ENCODE measurements around the gene C6orf141. TPM values are rescaled to one million over a fixed set of nuclear protein-coding genes. Genes with fewer than 3 reads are reported as not detected.

C6orf141 gene
- total RNA-seq, 5 donors from 2014 or later (not counting 1 experiment from before 2014, with no cell fraction given) = not detected

GRCh38 chr6:49515485-49516146 is 34.9 kb upstream of the C6orf141 start:
- no peaks in the 10 kb centered on the region for H3K27me3 ChIP-seq (replicated peaks in 1 of 2; ENCODE audit: control insufficient read depth in 2 of 2, extremely low read depth in 1 of 2, insufficient read depth in 2 of 2, low read length in 1 of 2)
- Mint-ChIP-seq H3K9me3 (no peaks in the 10 kb centered on the region), H3K27me3 (peaks cover 13% of the 10 kb centered on the region in 2 donors), H3K4me1 (no peaks in the 10 kb centered on the region), H3K36me3 (no peaks in the 10 kb centered on the region), H3K27ac (no peak overlapping the region), H3K4me3 (no peak overlapping the region)
- H3K36me3 ChIP-seq (ENCODE audit: control insufficient read depth in 2 of 2, extremely low read depth in 1 of 2, insufficient read depth in 1 of 2, low read length in 1 of 2) = no peaks in the 10 kb centered on the region
- WGBS (ENCODE audit: insufficient coverage) = 77% methylated on average over 3 of the region's 10 CpGs
- CTCF ChIA-PET = interaction anchor here in 1 of 2 donors (0.9 kb wide), 1 partner anchor 17 kb away, joined by 3 read pairs; no protein-coding TSS in a partner anchor
- POLR2A ChIA-PET = no interaction called here
- H3K4me3 ChIP-seq (ENCODE audit: control insufficient read depth in 1 of 2, extremely low read depth in 1 of 2, low read length in 1 of 2) = no peak overlapping the region
- H3K9me3 ChIP-seq = no peaks in the 10 kb centered on the region
- H3K27ac ChIP-seq (ENCODE audit: low read length) = no peak overlapping the region
- no peaks in the 10 kb centered on the region for H3K4me1 ChIP-seq (ENCODE audit: control insufficient read depth in 1 of 2, extremely low read depth in 1 of 2, insufficient read depth in 2 of 2, low read length in 2 of 2)
- ATAC-seq (replicated peaks in 1 of 4) = no peak
- DNase-seq = no peak

- DNase-seq (no peak), ATAC-seq (replicated peaks in 1 of 4) (no peak)
- Mint-ChIP-seq H3K27me3 (peaks cover 13% of the 10 kb centered on the region in 2 donors), H3K36me3 (no peaks in the 10 kb centered on the region), H3K4me3 (no peak overlapping the region), H3K9me3 (no peaks in the 10 kb centered on the region), H3K4me1 (no peaks in the 10 kb centered on the region), H3K27ac (no peak overlapping the region)
- ChIA-PET POLR2A (no interaction called here), CTCF (no interaction called here)
- Histone ChIP-seq H3K9me3 (no peaks in the 10 kb centered on the region), H3K4me3 (ENCODE audit: control insufficient read depth in 1 of 2, extremely low read depth in 1 of 2, low read length in 1 of 2) (no peak overlapping the region), H3K27me3 (replicated peaks in 1 of 2; ENCODE audit: control insufficient read depth in 2 of 2, extremely low read depth in 1 of 2, insufficient read depth in 2 of 2, low read length in 1 of 2) (no peaks in the 10 kb centered on the region), H3K27ac (ENCODE audit: low read length) (no peak overlapping the region), H3K4me1 (ENCODE audit: control insufficient read depth in 1 of 2, extremely low read depth in 1 of 2, insufficient read depth in 2 of 2, low read length in 2 of 2) (no peaks in the 10 kb centered on the region), H3K36me3 (ENCODE audit: control insufficient read depth in 2 of 2, extremely low read depth in 1 of 2, insufficient read depth in 1 of 2, low read length in 1 of 2) (no peaks in the 10 kb centered on the region)
- WGBS (ENCODE audit: insufficient coverage) = 72% methylated on average over 2 of the region's 4 CpGs
Measured at GRCh38 chr6:49516147-49516505, 34.3 kb upstream of the C6orf141 start.

- Histone ChIP-seq H3K27me3 (replicated peaks in 1 of 2; ENCODE audit: control insufficient read depth in 2 of 2, extremely low read depth in 1 of 2, insufficient read depth in 2 of 2, low read length in 1 of 2) (no peaks in the 10 kb centered on the region), H3K4me1 (ENCODE audit: control insufficient read depth in 1 of 2, extremely low read depth in 1 of 2, insufficient read depth in 2 of 2, low read length in 2 of 2) (no peaks in the 10 kb centered on the region), H3K4me3 (ENCODE audit: control insufficient read depth in 1 of 2, extremely low read depth in 1 of 2, low read length in 1 of 2) (no peak overlapping the region), H3K27ac (ENCODE audit: low read length) (no peak overlapping the region), H3K36me3 (ENCODE audit: control insufficient read depth in 2 of 2, extremely low read depth in 1 of 2, insufficient read depth in 1 of 2, low read length in 1 of 2) (no peaks in the 10 kb centered on the region), H3K9me3 (no peaks in the 10 kb centered on the region)
- POLR2A ChIA-PET = no interaction called here
- no peaks in the 10 kb centered on the region for H3K9me3 Mint-ChIP-seq
- ATAC-seq (replicated peaks in 1 of 4) = no peak
- no peak for DNase-seq
- 100% methylated on average over 1 of the region's 2 CpGs for WGBS (ENCODE audit: insufficient coverage)
- H3K27me3 Mint-ChIP-seq = peaks cover 11 to 13% of the 10 kb centered on the region in 2 donors
- no peaks in the 10 kb centered on the region for H3K36me3 Mint-ChIP-seq
- no peak overlapping the region for H3K27ac Mint-ChIP-seq
- CTCF ChIA-PET = interaction anchor here in 1 of 2 donors (0.5 to 1.6 kb wide), 2 partner anchors 16 to 107 kb away, joined by 3 to 4 read pairs; no protein-coding TSS in a partner anchor
- no peak overlapping the region for H3K4me3 Mint-ChIP-seq
- H3K4me1 Mint-ChIP-seq = no peaks in the 10 kb centered on the region
Measured at GRCh38 chr6:49517919-49518318, 32.5 kb upstream of the C6orf141 start.

- Histone ChIP-seq H3K27me3 (replicated peaks in 1 of 2; ENCODE audit: control insufficient read depth in 2 of 2, extremely low read depth in 1 of 2, insufficient read depth in 2 of 2, low read length in 1 of 2) (no peaks in the 10 kb centered on the region), H3K36me3 (ENCODE audit: control insufficient read depth in 2 of 2, extremely low read depth in 1 of 2, insufficient read depth in 1 of 2, low read length in 1 of 2) (no peaks in the 10 kb centered on the region), H3K9me3 (no peaks in the 10 kb centered on the region), H3K4me3 (ENCODE audit: control insufficient read depth in 1 of 2, extremely low read depth in 1 of 2, low read length in 1 of 2) (no peak overlapping the region), H3K4me1 (ENCODE audit: control insufficient read depth in 1 of 2, extremely low read depth in 1 of 2, insufficient read depth in 2 of 2, low read length in 2 of 2) (no peaks in the 10 kb centered on the region), H3K27ac (ENCODE audit: low read length) (no peak overlapping the region)
- Mint-ChIP-seq H3K4me1 (no peaks in the 10 kb centered on the region), H3K36me3 (no peaks in the 10 kb centered on the region), H3K4me3 (no peak overlapping the region), H3K27me3 (peaks cover 3 to 4% of the 10 kb centered on the region in 2 donors), H3K9me3 (no peaks in the 10 kb centered on the region), H3K27ac (no peak overlapping the region)
- DNase-seq (no peak), ATAC-seq (replicated peaks in 1 of 4) (no peak)
- ChIA-PET POLR2A (no interaction called here), CTCF (no interaction called here)
- WGBS (ENCODE audit: insufficient coverage) = no CpG with 5 or more reads among the region's 1 CpG
Measured at GRCh38 chr6:49519660-49520059, 30.8 kb upstream of the C6orf141 start.

GRCh38 chr6:49522710-49523593 is 27.5 kb upstream of the C6orf141 start:
- 66% methylated on average over 4 of the region's 7 CpGs for WGBS (ENCODE audit: insufficient coverage)
- CTCF ChIA-PET = no interaction called here
- no peak overlapping the region for H3K27ac Mint-ChIP-seq
- POLR2A ChIA-PET = no interaction called here
- Histone ChIP-seq H3K9me3 (no peaks in the 10 kb centered on the region), H3K4me3 (ENCODE audit: control insufficient read depth in 1 of 2, extremely low read depth in 1 of 2, low read length in 1 of 2) (no peak overlapping the region), H3K27ac (ENCODE audit: low read length) (no peak overlapping the region), H3K36me3 (ENCODE audit: control insufficient read depth in 2 of 2, extremely low read depth in 1 of 2, insufficient read depth in 1 of 2, low read length in 1 of 2) (no peaks in the 10 kb centered on the region), H3K27me3 (replicated peaks in 1 of 2; ENCODE audit: control insufficient read depth in 2 of 2, extremely low read depth in 1 of 2, insufficient read depth in 2 of 2, low read length in 1 of 2) (no peaks in the 10 kb centered on the region), H3K4me1 (ENCODE audit: control insufficient read depth in 1 of 2, extremely low read depth in 1 of 2, insufficient read depth in 2 of 2, low read length in 2 of 2) (no peaks in the 10 kb centered on the region)
- no peak for ATAC-seq (replicated peaks in 1 of 4)
- DNase-seq = no peak
- H3K4me1 Mint-ChIP-seq = no peaks in the 10 kb centered on the region
- peaks cover 0 to 1% of the 10 kb centered on the region in 2 donors for H3K27me3 Mint-ChIP-seq
- no peak overlapping the region for H3K4me3 Mint-ChIP-seq
- H3K36me3 Mint-ChIP-seq = no peaks in the 10 kb centered on the region
- H3K9me3 Mint-ChIP-seq = no peaks in the 10 kb centered on the region

- H3K27me3 ChIP-seq (replicated peaks in 1 of 2; ENCODE audit: control insufficient read depth in 2 of 2, extremely low read depth in 1 of 2, insufficient read depth in 2 of 2, low read length in 1 of 2) = no peaks in the 10 kb centered on the region
- no peaks in the 10 kb centered on the region for H3K4me1 ChIP-seq (ENCODE audit: control insufficient read depth in 1 of 2, extremely low read depth in 1 of 2, insufficient read depth in 2 of 2, low read length in 2 of 2)
- POLR2A ChIA-PET = no interaction called here
- peaks cover 0 to 1% of the 10 kb centered on the region in 2 donors for H3K27me3 Mint-ChIP-seq
- ATAC-seq (replicated peaks in 1 of 4) (no peak), DNase-seq (no peak)
- no peak overlapping the region for H3K4me3 Mint-ChIP-seq
- CTCF ChIA-PET = no interaction called here
- H3K36me3 ChIP-seq (ENCODE audit: control insufficient read depth in 2 of 2, extremely low read depth in 1 of 2, insufficient read depth in 1 of 2, low read length in 1 of 2) = no peaks in the 10 kb centered on the region
- H3K36me3 Mint-ChIP-seq = no peaks in the 10 kb centered on the region
- no peak overlapping the region for H3K4me3 ChIP-seq (ENCODE audit: control insufficient read depth in 1 of 2, extremely low read depth in 1 of 2, low read length in 1 of 2)
- no peaks in the 10 kb centered on the region for H3K9me3 ChIP-seq
- no CpG with 5 or more reads among the region's 1 CpG for WGBS (ENCODE audit: insufficient coverage)
- H3K4me1 Mint-ChIP-seq = no peaks in the 10 kb centered on the region
- no peaks in the 10 kb centered on the region for H3K9me3 Mint-ChIP-seq
- H3K27ac ChIP-seq (ENCODE audit: low read length) = no peak overlapping the region
- H3K27ac Mint-ChIP-seq = no peak overlapping the region
Measured at GRCh38 chr6:49523901-49524300, 26.6 kb upstream of the C6orf141 start.

Measured in T-cell (primary cell).